ENCODE measurements around the gene WIPI1. TPM values are rescaled to one million over a fixed set of nuclear protein-coding genes. Genes with fewer than 3 reads are reported as not detected.

Gene WIPI1
- total and polyA plus RNA-seq, 2 of the 13 experiments (the other 11 are each of a cell fraction or from before 2014, with no cell fraction given), result 29.4 to 141 TPM

DNA sequence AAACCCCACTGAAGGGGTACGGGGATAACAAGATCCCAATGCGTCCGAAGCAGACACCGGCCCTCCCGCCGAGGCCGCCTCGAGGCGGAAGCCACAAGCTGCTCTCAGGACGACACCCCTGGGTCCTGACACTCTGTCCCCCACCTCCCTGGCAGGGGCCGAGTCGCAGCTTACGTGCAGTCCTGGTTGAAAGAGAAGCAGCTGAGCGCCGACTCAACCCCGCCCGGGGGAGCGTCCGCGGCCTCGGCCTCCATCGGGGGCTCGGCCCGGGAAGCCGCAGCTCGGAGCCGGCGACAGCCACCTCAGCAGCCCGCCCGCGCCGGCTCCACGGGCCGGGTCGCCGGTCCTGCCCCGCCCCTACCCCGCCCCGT lies at the start of gene WIPI1 (continued):
- TF ChIP-seq TFAP4 (IDR thresholded peaks at IDR 0.05; ENCODE audit: borderline replicate concordance, low read depth) (no peak), MIXL1 (CRISPR knock-in tag; IDR thresholded peaks at IDR 0.05) (no peak), FOXP4 (CRISPR knock-in tag; IDR thresholded peaks at IDR 0.05) (no peak), JUND (CRISPR knock-in tag; IDR thresholded peaks at IDR 0.05) (0 out of 2 replicates have a peak, but pooled peaks have one; percentile 38), ZBTB3 (CRISPR knock-in tag; IDR thresholded peaks at IDR 0.05; ENCODE audit: borderline replicate concordance, low read depth) (no peak), ZNF703 (CRISPR knock-in tag; IDR thresholded peaks at IDR 0.05; ENCODE audit: borderline replicate concordance) (no peak), BRCA1 (CRISPR knock-in tag; IDR thresholded peaks at IDR 0.05) (no peak), ZMAT3 (CRISPR knock-in tag; conservative IDR thresholded peaks at IDR 0.05) (no peak), CREBL2 (CRISPR knock-in tag; IDR thresholded peaks at IDR 0.05; ENCODE audit: borderline replicate concordance) (no peak), POLR2G (IDR thresholded peaks at IDR 0.05; ENCODE audit: low read depth, low read length) (peak; percentile 31; the same call in 1 of the 2 replicates), THAP8 (CRISPR knock-in tag; IDR thresholded peaks at IDR 0.05; ENCODE audit: borderline replicate concordance) (0 out of 2 replicates have a peak, but pooled peaks have one; percentile 37), ZNF589 (CRISPR knock-in tag; conservative IDR thresholded peaks at IDR 0.05) (peak; percentile 49; the same call in 1 of the 2 replicates), MBNL3 (CRISPR knock-in tag; conservative IDR thresholded peaks at IDR 0.05) (no peak), ZNF142 (CRISPR knock-in tag; IDR thresholded peaks at IDR 0.05) (no peak)
- TF ChIP-seq, protein P1, sequence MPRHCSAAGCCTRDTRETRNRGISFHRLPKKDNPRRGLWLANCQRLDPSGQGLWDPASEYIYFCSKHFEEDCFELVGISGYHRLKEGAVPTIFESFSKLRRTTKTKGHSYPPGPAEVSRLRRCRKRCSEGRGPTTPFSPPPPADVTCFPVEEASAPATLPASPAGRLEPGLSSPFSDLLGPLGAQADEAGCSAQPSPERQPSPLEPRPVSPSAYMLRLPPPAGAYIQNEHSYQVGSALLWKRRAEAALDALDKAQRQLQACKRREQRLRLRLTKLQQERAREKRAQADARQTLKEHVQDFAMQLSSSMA (CRISPR knock-in tag; IDR thresholded peaks at IDR 0.05), result no peak
- TF ChIP-seq, protein P2, sequence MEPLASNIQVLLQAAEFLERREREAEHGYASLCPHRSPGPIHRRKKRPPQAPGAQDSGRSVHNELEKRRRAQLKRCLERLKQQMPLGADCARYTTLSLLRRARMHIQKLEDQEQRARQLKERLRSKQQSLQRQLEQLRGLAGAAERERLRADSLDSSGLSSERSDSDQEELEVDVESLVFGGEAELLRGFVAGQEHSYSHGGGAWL (CRISPR knock-in tag; IDR thresholded peaks at IDR 0.05), result 0 out of 2 replicates have a peak, but pooled peaks have one; percentile 6
- TF ChIP-seq, protein P3, sequence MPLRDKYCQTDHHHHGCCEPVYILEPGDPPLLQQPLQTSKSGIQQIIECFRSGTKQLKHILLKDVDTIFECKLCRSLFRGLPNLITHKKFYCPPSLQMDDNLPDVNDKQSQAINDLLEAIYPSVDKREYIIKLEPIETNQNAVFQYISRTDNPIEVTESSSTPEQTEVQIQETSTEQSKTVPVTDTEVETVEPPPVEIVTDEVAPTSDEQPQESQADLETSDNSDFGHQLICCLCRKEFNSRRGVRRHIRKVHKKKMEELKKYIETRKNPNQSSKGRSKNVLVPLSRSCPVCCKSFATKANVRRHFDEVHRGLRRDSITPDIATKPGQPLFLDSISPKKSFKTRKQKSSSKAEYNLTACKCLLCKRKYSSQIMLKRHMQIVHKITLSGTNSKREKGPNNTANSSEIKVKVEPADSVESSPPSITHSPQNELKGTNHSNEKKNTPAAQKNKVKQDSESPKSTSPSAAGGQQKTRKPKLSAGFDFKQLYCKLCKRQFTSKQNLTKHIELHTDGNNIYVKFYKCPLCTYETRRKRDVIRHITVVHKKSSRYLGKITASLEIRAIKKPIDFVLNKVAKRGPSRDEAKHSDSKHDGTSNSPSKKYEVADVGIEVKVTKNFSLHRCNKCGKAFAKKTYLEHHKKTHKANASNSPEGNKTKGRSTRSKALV (CRISPR knock-in tag; IDR thresholded peaks at IDR 0.05), result no peak

All from HepG2 (cell line).